A549 (cell line): ENCODE measurements around the gene TRPV4. TPM values are rescaled to one million over a fixed set of nuclear protein-coding genes. Genes with fewer than 3 reads are reported as not detected.
"Not testable (repeated sequence)": the region's sequence is repeated elsewhere in the genome, so short reads cannot be mapped to it uniquely, and the experiment has no call there.

ENCODE experiments used
- ATAC-seq, 2 experiments: fragments of 200-7000 bp in 1 of 2; fragments of >200 bp in 1 of 2; cut with Nextera tagmentation in 1 of 2; cut with Tn5 transposase in 1 of 2; 3 replicates each; pipeline versions ENCODE4 v1.8.0 to v1.9.1; 2018 to 2020; ENCODE audit warnings: mild to moderate bottlenecking in 1 of 2, moderate library complexity in 1 of 2
- CTCF ChIA-PET: fragments of 300-600 bp; sonication (Branson Sonifier 250); formaldehyde crosslinking; extraction: SDS; loops from one replicate; lab custom pipeline; 2021; ENCODE audit warnings: antibody characterized with exemption, inconsistent platforms; lab: Yijun Ruan, JAX
- POLR2A ChIA-PET: fragments of 350-600 bp; formaldehyde crosslinking; extraction: SDS; loops from one replicate; lab custom pipeline; 2021; ENCODE audit warnings: antibody characterized with exemption, inconsistent platforms; lab: Yijun Ruan, JAX
- DNase-seq, 2 experiments: peaks; one replicate each; pipeline versions ENCODE4 v3.0.0 to v3.0.0-alpha.2; 2011 to 2016; ENCODE audit warnings: low read depth in 1 of 2, low spot score in 1 of 2
- FAIRE-seq: peaks from 2 replicates; lab custom pipeline; 2011; peaks lifted over from hg19 to GRCh38; lab: Jason Lieb, UNC
- H3K27ac ChIP-seq, 2 experiments: fragments of >200 bp; sonication (Bioruptor Twin); formaldehyde crosslinking; 3 replicates each; pipeline ENCODE4 v1.5.1; 2016 to 2017
- H3K4me1 ChIP-seq: fragments of >200 bp; sonication (Bioruptor Twin); formaldehyde crosslinking; 3 replicates; pipeline ENCODE4 v1.6.1; 2016
- H3K4me2 ChIP-seq: fragments of >200 bp; sonication (Bioruptor Twin); formaldehyde crosslinking; 3 replicates; pipeline ENCODE4 v1.6.1; 2016
- H3K4me3 ChIP-seq: fragments of >200 bp; sonication (Bioruptor Twin); formaldehyde crosslinking; 3 replicates; pipeline ENCODE4 v1.5.1; 2016
- H3K9me3 ChIP-seq: fragments of >200 bp; sonication (Bioruptor Twin); formaldehyde crosslinking; 3 replicates; pipeline ENCODE4 v1.6.1; 2016
- BHLHE40 ChIP-seq: IDR thresholded peaks from 2 replicates; pipeline ENCODE4 v1.6.1; 2012; ENCODE audit warnings: low read depth, low read length, inconsistent platforms
- CBX8 ChIP-seq: fragments of 200-600 bp; sonication (generic); IDR thresholded peaks from 2 replicates; pipeline ENCODE4 v1.6.1; 2016
- EP300 ChIP-seq, 2 experiments: fragments of >200 bp; sonication (Bioruptor Twin); formaldehyde crosslinking; IDR thresholded peaks; 2 replicates in 1 of 2; 3 replicates in 1 of 2; pipeline ENCODE4 v1.6.1; 2016 to 2017
- FOSB ChIP-seq: fragments of 250-450 bp; sonication (Bioruptor Pico); IDR thresholded peaks from 2 replicates; pipeline ENCODE4 v1.5.0; 2020; ENCODE audit warnings: mild to moderate bottlenecking, moderate library complexity
- GATA3 ChIP-seq: IDR thresholded peaks from 2 replicates; pipeline ENCODE4 v1.6.1; 2012; ENCODE audit warnings: borderline replicate concordance
- JUNB ChIP-seq: fragments of >200 bp; sonication (Bioruptor Twin); formaldehyde crosslinking; IDR thresholded peaks from 2 replicates; pipeline ENCODE4 v1.6.1; 2016
- KDM5A ChIP-seq: fragments of 200-600 bp; sonication (generic); IDR thresholded peaks from 2 replicates; pipeline ENCODE4 v1.6.1; 2016; ENCODE audit warnings: antibody characterized with exemption, mild to moderate bottlenecking
- MAZ ChIP-seq: fragments of 150-350 bp; IDR thresholded peaks from 2 replicates; pipeline ENCODE4 v1.6.1; 2014; ENCODE audit warnings: antibody characterized with exemption, low read depth, low read length, borderline replicate concordance
- MYC ChIP-seq: IDR thresholded peaks from 2 replicates; pipeline ENCODE4 v1.6.1; 2012; ENCODE audit warnings: mild to moderate bottlenecking, inconsistent platforms, low read length, improper control_type of control experiment, borderline replicate concordance
- NFE2L2 ChIP-seq: fragments of 150-350 bp; conservative IDR thresholded peaks from 2 replicates; pipeline ENCODE4 v1.6.1; 2014; ENCODE audit warnings: low read length
- NPAS2 ChIP-seq: fragments of 250-450 bp; sonication (Bioruptor Pico); IDR thresholded peaks from 2 replicates; pipeline ENCODE4 v1.8.0; 2022; ENCODE audit warnings: mild to moderate bottlenecking, moderate library complexity, borderline replicate concordance
- NR3C1 ChIP-seq: fragments of >200 bp; sonication (Bioruptor Twin); formaldehyde crosslinking; IDR thresholded peaks from 3 replicates; pipeline ENCODE4 v1.6.1; 2017
- PBX3 ChIP-seq: IDR thresholded peaks from 2 replicates; pipeline ENCODE4 v1.6.1; 2012
- POLR2A ChIP-seq: IDR thresholded peaks from 2 replicates; pipeline ENCODE4 v1.6.1; 2012; ENCODE audit warnings: mild to moderate bottlenecking, low read length
- RARB ChIP-seq: fragments of 250-450 bp; sonication (Bioruptor Pico); IDR thresholded peaks from 2 replicates; pipeline ENCODE4 v1.8.0; 2021; ENCODE audit warnings: mild to moderate bottlenecking, moderate library complexity
- RNF2 ChIP-seq: fragments of 200-600 bp; sonication (generic); IDR thresholded peaks from 2 replicates; pipeline ENCODE4 v1.6.1; 2016; ENCODE audit warnings: low read depth, mild to moderate bottlenecking, antibody characterized with exemption, moderate library complexity, borderline replicate concordance
- ZNF302 ChIP-seq: fragments of 250-450 bp; sonication (Bioruptor Pico); IDR thresholded peaks from 2 replicates; pipeline ENCODE4 v1.9.0; 2021; ENCODE audit warnings: inconsistent platforms, mild to moderate bottlenecking, moderate library complexity
- ZSCAN20 ChIP-seq: fragments of 250-450 bp; sonication (Bioruptor Pico); IDR thresholded peaks from 2 replicates; pipeline ENCODE4 v1.8.0; 2022; ENCODE audit warnings: mild to moderate bottlenecking, moderate library complexity
- WGBS: methylation state at CpG from one replicate; pipeline ENCODE4 v1.1.6; 2017; ENCODE audit errors: missing lambda C conversion rate; 5-methylcytosine and 5-hydroxymethylcytosine counted together
- polyA plus RNA-seq, 4 experiments: library from polyadenylated mRNA; depleted of rRNA in 3 of 4; stranded (reverse); fragments of >200 nt; fragmentation: RNase III in 1 of 4; extraction: RNeasy Plus Mini Kit Qiagen cat#74134 plus additional on column Dnase treatment in 1 of 4; gene quantifications; 2 replicates in 3 of 4; 3 replicates in 1 of 4; pipeline ENCODE4 v1.2.3, GENCODE V29; 2011 to 2017
- TF ChIP-seq, protein P1 (sequence below): fragments of 200-600 bp; sonication (generic); IDR thresholded peaks from 2 replicates; pipeline ENCODE4 v1.6.1; 2016; ENCODE audit warnings: antibody characterized with exemption, mild to moderate bottlenecking, moderate library complexity

The TRPV4 gene
- polyA plus RNA-seq, 2 of the 4 experiments (the other 2 are of a cell fraction), result 0.15 to 0.37 TPM

- Histone ChIP-seq H3K9me3 (no peaks in the 10 kb centered on the region), H3K4me2 (peak overlapping the region; percentile 26), H3K27ac (peak overlapping the region; percentile 23 to 69; a peak in 4 of 6 replicates), H3K4me3 (no peak overlapping the region), H3K4me1 (peaks cover 19% of the 10 kb centered on the region)
- ChIA-PET POLR2A (no interaction called here), CTCF (interaction anchor here (0.9 to 4.2 kb wide), 4 partner anchors 12 to 28 kb away, joined by 3 to 45 read pairs (median 12); no protein-coding TSS in a partner anchor)
- FAIRE-seq (no peak), ATAC-seq (no peak), DNase-seq (no peak)
- 74% methylated on average over 3 of the region's 3 CpGs for WGBS
- TF ChIP-seq, protein P1, sequence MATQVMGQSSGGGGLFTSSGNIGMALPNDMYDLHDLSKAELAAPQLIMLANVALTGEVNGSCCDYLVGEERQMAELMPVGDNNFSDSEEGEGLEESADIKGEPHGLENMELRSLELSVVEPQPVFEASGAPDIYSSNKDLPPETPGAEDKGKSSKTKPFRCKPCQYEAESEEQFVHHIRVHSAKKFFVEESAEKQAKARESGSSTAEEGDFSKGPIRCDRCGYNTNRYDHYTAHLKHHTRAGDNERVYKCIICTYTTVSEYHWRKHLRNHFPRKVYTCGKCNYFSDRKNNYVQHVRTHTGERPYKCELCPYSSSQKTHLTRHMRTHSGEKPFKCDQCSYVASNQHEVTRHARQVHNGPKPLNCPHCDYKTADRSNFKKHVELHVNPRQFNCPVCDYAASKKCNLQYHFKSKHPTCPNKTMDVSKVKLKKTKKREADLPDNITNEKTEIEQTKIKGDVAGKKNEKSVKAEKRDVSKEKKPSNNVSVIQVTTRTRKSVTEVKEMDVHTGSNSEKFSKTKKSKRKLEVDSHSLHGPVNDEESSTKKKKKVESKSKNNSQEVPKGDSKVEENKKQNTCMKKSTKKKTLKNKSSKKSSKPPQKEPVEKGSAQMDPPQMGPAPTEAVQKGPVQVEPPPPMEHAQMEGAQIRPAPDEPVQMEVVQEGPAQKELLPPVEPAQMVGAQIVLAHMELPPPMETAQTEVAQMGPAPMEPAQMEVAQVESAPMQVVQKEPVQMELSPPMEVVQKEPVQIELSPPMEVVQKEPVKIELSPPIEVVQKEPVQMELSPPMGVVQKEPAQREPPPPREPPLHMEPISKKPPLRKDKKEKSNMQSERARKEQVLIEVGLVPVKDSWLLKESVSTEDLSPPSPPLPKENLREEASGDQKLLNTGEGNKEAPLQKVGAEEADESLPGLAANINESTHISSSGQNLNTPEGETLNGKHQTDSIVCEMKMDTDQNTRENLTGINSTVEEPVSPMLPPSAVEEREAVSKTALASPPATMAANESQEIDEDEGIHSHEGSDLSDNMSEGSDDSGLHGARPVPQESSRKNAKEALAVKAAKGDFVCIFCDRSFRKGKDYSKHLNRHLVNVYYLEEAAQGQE, result no peak
- TF ChIP-seq JUNB (no peak), MYC (no peak), NPAS2 (CRISPR knock-in tag) (no peak), FOSB (CRISPR knock-in tag) (no peak), NR3C1 (no peak), ZNF302 (CRISPR knock-in tag) (no peak), ZSCAN20 (CRISPR knock-in tag) (no peak), POLR2A (no peak), CBX8 (no peak), RNF2 (no peak)
Observed at GRCh38 chr12:109864916-109865315, 31.7 kb upstream of the TRPV4 start.

GRCh38 chr12:109863847-109864712 is 30.9 kb upstream of the TRPV4 start:
- 81% methylated on average over 9 of the region's 9 CpGs for WGBS
- peak in 1 of 2 experiments; percentile 66 for DNase-seq
- Histone ChIP-seq H3K4me3 (no peak overlapping the region), H3K4me1 (peaks cover 19% of the 10 kb centered on the region), H3K9me3 (no peaks in the 10 kb centered on the region), H3K4me2 (peak overlapping the region; percentile 26), H3K27ac (peak overlapping the region; percentile 23 to 69; a peak in 4 of 6 replicates)
- no peak for TF ChIP-seq RARB (CRISPR knock-in tag)
- no peak for FAIRE-seq
- POLR2A ChIA-PET, result no interaction called here
- CTCF ChIA-PET, result interaction anchor here (0.6 to 4.2 kb wide), 7 partner anchors 11 to 665 kb away, joined by 3 to 45 read pairs (median 5); no protein-coding TSS in a partner anchor
- peak; percentile 62 to 80; a peak in 4 of 6 replicates for ATAC-seq

- 91% methylated on average over 9 of the region's 9 CpGs for WGBS
- H3K9me3 ChIP-seq, H3K4me3 ChIP-seq, FAIRE-seq, H3K4me2 ChIP-seq, POLR2A ChIA-PET, H3K27ac ChIP-seq, DNase-seq, ATAC-seq: not testable (repeated sequence)
- H3K4me1 ChIP-seq, result peaks cover 19% of the 10 kb centered on the region
- CTCF ChIA-PET, result interaction anchor here (0.9 to 4.2 kb wide), 2 partner anchors 10 to 11 kb away, joined by 3 to 45 read pairs; no protein-coding TSS in a partner anchor
Observed at GRCh38 chr12:109862491-109862890, 29.3 kb upstream of the TRPV4 start.

- DNase-seq (no peak), FAIRE-seq (no peak), ATAC-seq (no peak)
- Histone ChIP-seq H3K4me1 (peaks cover 19% of the 10 kb centered on the region), H3K4me3 (no peak overlapping the region), H3K4me2 (no peak overlapping the region), H3K9me3 (no peaks in the 10 kb centered on the region), H3K27ac (no peak overlapping the region)
- WGBS, result 87% methylated on average over 17 of the region's 17 CpGs
- TF ChIP-seq PBX3 (no peak), BHLHE40 (no peak), KDM5A (no peak), MAZ (no peak), NFE2L2 (no peak), GATA3 (no peak), EP300 (IDR thresholded peaks at IDR 0.05) (no peak)
- ChIA-PET CTCF (interaction anchor here (0.8 to 10.1 kb wide), 5 partner anchors 9 to 56 kb away, joined by 3 to 100 read pairs (median 4); no protein-coding TSS in a partner anchor), POLR2A (no interaction called here)
Observed at GRCh38 chr12:109861689-109862314, 28.6 kb upstream of the TRPV4 start.
